ENCODE measurements around the gene KAT2B. TPM values are rescaled to one million over a fixed set of nuclear protein-coding genes. Genes with fewer than 3 reads are reported as not detected.
A peak's percentile ranks its signal among the peaks of the same experiment; 100 is the strongest.

KAT2B gene
- total RNA-seq, 8 experiments from 2014 or later = 7.2 to 25.6 (median 10.0) TPM

GRCh38 chr3:20096135-20096685 is 56.0 kb downstream of the KAT2B start:
- 77 to 100% (median 92%) methylated on average over 1 to 3 of the region's 3 CpGs; no CpG with 5 or more reads in 3 of the 10 experiments for WGBS, 10 experiments
- Histone ChIP-seq H3K4me1 (replicated peaks in 1 of 2) (no peaks in the 10 kb centered on the region), H3K4me3 (no peak overlapping the region), H3K27ac (no peak overlapping the region)
- in situ Hi-C loops (cut with MboI; ENCODE audit: low pct_unique_long_range_greater_than_20kb in 2 of 9, low sequenced_read_pairs in 9 of 9, unreplicated experiment in 9 of 9) = no loop called here
- no peak for ATAC-seq (replicated peaks in 6 of 8)

DNA sequence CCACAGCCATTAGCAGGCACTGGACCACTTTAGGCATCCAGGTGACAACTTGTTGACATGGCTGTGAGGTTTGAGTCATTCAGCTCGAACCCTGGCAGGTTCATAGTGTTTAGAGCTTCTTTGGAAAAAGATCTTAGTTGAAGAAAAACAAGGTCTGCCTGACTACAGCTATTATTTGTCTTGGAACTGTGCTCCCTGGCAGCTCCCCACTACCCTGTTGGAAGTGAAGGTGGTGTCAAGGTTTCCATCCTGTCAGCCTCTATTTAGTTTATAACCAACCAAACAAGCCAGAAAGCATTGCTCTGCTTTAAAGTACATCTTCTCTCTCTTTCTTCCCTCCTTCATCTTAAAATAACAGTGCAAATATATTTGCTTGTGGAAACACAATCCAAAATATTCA is 56.8 kb downstream of the KAT2B start:
- Histone ChIP-seq H3K4me3 (no peak overlapping the region), H3K27ac (no peak overlapping the region)
- in situ Hi-C loops (cut with MboI; ENCODE audit: low pct_unique_long_range_greater_than_20kb in 2 of 9, low sequenced_read_pairs in 9 of 9, unreplicated experiment in 9 of 9) = no loop called here

GRCh38 chr3:20099060-20099459 is 58.8 kb downstream of the KAT2B start:
- WGBS, 10 experiments = 70 to 98% (median 89%) methylated on average over 2 to 6 of the region's 6 CpGs
- Histone ChIP-seq H3K4me3 (no peak overlapping the region), H3K27ac (no peak overlapping the region), H3K4me1 (replicated peaks in 1 of 2) (no peaks in the 10 kb centered on the region)
- in situ Hi-C loops (cut with MboI; ENCODE audit: low pct_unique_long_range_greater_than_20kb in 2 of 9, low sequenced_read_pairs in 9 of 9, unreplicated experiment in 9 of 9) = no loop called here
- no peak for ATAC-seq (replicated peaks in 6 of 8)

More for the DNA sequence above, 56.8 kb downstream of the KAT2B start:
- ATAC-seq (replicated peaks in 6 of 8) = peak in 1 of 8 experiments; percentile 25
- 0 to 100% (median 27%) methylated on average over 1 of the region's 1 CpG; no CpG with 5 or more reads in 4 of the 10 experiments for WGBS, 10 experiments
- no peaks in the 10 kb centered on the region for H3K4me1 ChIP-seq (replicated peaks in 1 of 2)

DNA sequence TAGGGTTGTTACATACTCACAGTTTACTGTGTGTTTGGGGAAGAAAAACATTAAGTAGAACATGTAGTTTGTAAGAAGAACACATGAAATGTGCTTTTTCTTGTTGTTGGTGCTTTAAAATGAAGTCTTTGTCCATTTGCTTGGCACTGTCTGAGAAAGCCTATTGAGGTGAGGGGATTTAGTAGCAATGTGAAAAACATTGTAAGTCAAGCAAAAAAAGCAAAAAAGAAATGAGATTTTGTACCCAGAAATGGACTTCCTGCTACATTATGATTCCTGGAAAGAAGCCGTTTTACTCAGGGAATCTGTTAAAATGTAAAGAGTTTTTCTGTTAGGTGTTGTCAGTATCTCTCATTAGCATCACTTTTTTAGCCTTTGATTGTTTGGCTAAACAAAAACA is 59.9 kb downstream of the KAT2B start:
- WGBS, 10 experiments = 30 to 100% (median 83%) methylated on average over 1 of the region's 1 CpG; no CpG with 5 or more reads in 2 of the 10 experiments
- in situ Hi-C loops (cut with MboI; ENCODE audit: low pct_unique_long_range_greater_than_20kb in 2 of 9, low sequenced_read_pairs in 9 of 9, unreplicated experiment in 9 of 9) = no loop called here
- Histone ChIP-seq H3K4me3 (no peak overlapping the region), H3K27ac (no peak overlapping the region), H3K4me1 (replicated peaks in 1 of 2) (no peaks in the 10 kb centered on the region)
- ATAC-seq (replicated peaks in 6 of 8) = no peak

DNA sequence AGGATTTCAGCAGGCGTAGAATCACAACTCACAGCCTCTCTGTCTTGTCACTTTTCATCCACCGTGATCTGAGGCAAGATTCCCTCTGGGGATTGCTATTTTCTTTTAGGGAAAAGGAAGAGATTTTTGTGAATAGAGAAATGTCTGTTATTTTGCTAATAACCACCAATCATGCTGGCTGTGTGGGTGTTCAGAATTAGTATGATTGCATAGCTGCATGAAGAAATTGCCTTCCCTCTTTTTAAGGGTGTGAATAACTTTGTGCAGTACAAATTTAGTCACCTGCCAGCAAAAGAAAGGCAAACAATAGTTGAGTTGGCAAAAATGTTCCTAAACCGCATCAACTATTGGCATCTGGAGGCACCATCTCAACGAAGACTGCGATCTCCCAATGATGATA is 60.8 kb downstream of the KAT2B start:
- no peak overlapping the region for H3K27ac ChIP-seq
- no peak for ATAC-seq (replicated peaks in 6 of 8)
- WGBS, 10 experiments = 83 to 100% (median 91%) methylated on average over 1 to 5 of the region's 5 CpGs
- H3K4me1 ChIP-seq (replicated peaks in 1 of 2) = no peaks in the 10 kb centered on the region
- H3K4me3 ChIP-seq = no peak overlapping the region
- in situ Hi-C loops (cut with MboI; ENCODE audit: low pct_unique_long_range_greater_than_20kb in 2 of 9, low sequenced_read_pairs in 9 of 9, unreplicated experiment in 9 of 9) = no loop called here

GRCh38 chr3:20103731-20104130 is 63.5 kb downstream of the KAT2B start:
- no peak overlapping the region for H3K4me3 ChIP-seq
- WGBS, 10 experiments = 60 to 100% (median 86%) methylated on average over 1 of the region's 1 CpG; no CpG with 5 or more reads in 1 of the 10 experiments
- in situ Hi-C loops (cut with MboI; ENCODE audit: low pct_unique_long_range_greater_than_20kb in 2 of 9, low sequenced_read_pairs in 9 of 9, unreplicated experiment in 9 of 9) = no loop called here
- no peak overlapping the region for H3K27ac ChIP-seq
- ATAC-seq (replicated peaks in 6 of 8) = no peak
- H3K4me1 ChIP-seq (replicated peaks in 1 of 2) = no peaks in the 10 kb centered on the region

- in situ Hi-C loops (cut with MboI; ENCODE audit: low pct_unique_long_range_greater_than_20kb in 2 of 9, low sequenced_read_pairs in 9 of 9, unreplicated experiment in 9 of 9) = no loop called here
- Histone ChIP-seq H3K4me3 (no peak overlapping the region), H3K4me1 (replicated peaks in 1 of 2) (no peaks in the 10 kb centered on the region), H3K27ac (no peak overlapping the region)
- 66 to 97% (median 88%) methylated on average over 1 to 5 of the region's 5 CpGs for WGBS, 10 experiments
- no peak for ATAC-seq (replicated peaks in 6 of 8)
Observed at GRCh38 chr3:20104167-20104661, 64.0 kb downstream of the KAT2B start.

GRCh38 chr3:20105513-20106280 is 65.5 kb downstream of the KAT2B start:
- in situ Hi-C loops (cut with MboI; ENCODE audit: low pct_unique_long_range_greater_than_20kb in 2 of 9, low sequenced_read_pairs in 9 of 9, unreplicated experiment in 9 of 9) = no loop called here
- Histone ChIP-seq H3K27ac (no peak overlapping the region), H3K4me3 (no peak overlapping the region)

DNA sequence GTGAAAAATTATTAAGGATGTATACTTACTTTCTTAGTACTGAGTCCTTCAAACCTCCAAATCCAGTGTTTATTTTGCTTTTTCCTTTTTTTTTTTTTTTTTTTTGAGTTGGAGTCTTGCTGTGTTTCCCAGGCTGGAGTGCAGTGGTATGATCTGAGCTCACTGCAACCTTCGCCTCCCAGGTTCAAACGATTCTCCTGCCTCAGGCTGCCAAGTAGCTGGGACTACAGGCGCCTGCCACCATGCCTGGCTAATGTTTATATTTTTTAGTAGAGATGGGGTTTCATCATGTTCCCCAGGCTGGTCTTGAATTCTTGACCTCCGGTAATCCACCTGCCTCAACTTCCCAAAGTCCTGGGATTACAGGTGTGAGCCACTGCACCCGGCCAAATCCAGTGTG is 67.5 kb downstream of the KAT2B start:
- ATAC-seq (replicated peaks in 6 of 8) = no peak
- in situ Hi-C loops (cut with MboI; ENCODE audit: low pct_unique_long_range_greater_than_20kb in 2 of 9, low sequenced_read_pairs in 9 of 9, unreplicated experiment in 9 of 9) = no loop called here
- no peaks in the 10 kb centered on the region for H3K4me1 ChIP-seq (replicated peaks in 1 of 2)
- 77 to 100% (median 93%) methylated on average over 2 to 5 of the region's 5 CpGs; no CpG with 5 or more reads in 2 of the 10 experiments for WGBS, 10 experiments
- no peak overlapping the region for H3K27ac ChIP-seq
- no peak overlapping the region for H3K4me3 ChIP-seq

More at GRCh38 chr3:20105513-20106280, 65.5 kb downstream of the KAT2B start:
- 46 to 100% (median 77%) methylated on average over 1 to 6 of the region's 7 CpGs; no CpG with 5 or more reads in 1 of the 10 experiments for WGBS, 10 experiments
- H3K4me1 ChIP-seq (replicated peaks in 1 of 2) = no peaks in the 10 kb centered on the region
- no peak for ATAC-seq (replicated peaks in 6 of 8)

DNA sequence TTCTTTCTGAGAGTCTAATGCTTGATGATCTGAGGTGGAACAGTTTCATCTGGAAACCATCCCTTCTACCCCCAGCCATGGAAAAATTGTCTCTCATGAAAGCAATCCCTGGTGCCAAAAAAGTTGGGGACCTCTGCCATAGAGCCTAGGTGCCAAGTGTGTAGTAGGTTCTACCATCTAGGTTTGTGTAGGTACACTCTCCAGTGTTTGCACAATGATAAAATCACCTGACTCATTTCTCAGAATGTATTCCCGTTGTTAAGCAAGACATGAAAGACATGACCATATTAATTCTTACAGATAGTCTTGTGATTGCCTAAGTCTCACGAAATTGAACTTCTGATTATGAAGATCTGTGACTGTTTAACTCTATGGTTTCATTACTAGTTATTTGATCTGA is 68.6 kb downstream of the KAT2B start:
- no peak overlapping the region for H3K27ac ChIP-seq
- in situ Hi-C loops (cut with MboI; ENCODE audit: low pct_unique_long_range_greater_than_20kb in 2 of 9, low sequenced_read_pairs in 9 of 9, unreplicated experiment in 9 of 9) = no loop called here
- WGBS, 10 experiments = 20 to 100% (median 84%) methylated on average over 1 to 2 of the region's 2 CpGs; no CpG with 5 or more reads in 4 of the 10 experiments
- H3K4me1 ChIP-seq (replicated peaks in 1 of 2) = no peaks in the 10 kb centered on the region
- no peak for ATAC-seq (replicated peaks in 6 of 8)
- no peak overlapping the region for H3K4me3 ChIP-seq

DNA sequence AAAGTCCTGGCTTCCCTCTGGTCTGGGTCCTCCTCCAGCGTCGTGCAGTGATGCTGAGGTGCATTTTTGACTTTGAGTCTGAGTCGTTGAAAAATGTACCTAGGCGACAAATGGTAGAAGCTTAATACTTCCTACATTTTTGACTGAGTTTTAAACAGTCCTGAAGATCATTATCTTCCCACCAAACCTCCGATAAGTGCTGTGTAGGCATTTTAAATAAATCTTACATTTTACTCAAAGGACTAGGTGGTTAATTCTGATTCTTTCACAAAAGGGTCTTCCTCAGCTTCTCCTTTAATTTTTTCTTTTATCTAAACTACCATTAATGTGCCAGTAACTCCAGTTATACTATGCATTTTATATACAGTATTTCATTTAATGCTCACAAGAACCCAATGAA is 70.6 kb downstream of the KAT2B start:
- Histone ChIP-seq H3K4me3 (no peak overlapping the region), H3K27ac (no peak overlapping the region), H3K4me1 (replicated peaks in 1 of 2) (no peaks in the 10 kb centered on the region)
- no peak for ATAC-seq (replicated peaks in 6 of 8)
- in situ Hi-C loops (cut with MboI; ENCODE audit: low pct_unique_long_range_greater_than_20kb in 2 of 9, low sequenced_read_pairs in 9 of 9, unreplicated experiment in 9 of 9) = no loop called here
- WGBS, 10 experiments = 80 to 100% (median 96%) methylated on average over 1 to 5 of the region's 5 CpGs

DNA sequence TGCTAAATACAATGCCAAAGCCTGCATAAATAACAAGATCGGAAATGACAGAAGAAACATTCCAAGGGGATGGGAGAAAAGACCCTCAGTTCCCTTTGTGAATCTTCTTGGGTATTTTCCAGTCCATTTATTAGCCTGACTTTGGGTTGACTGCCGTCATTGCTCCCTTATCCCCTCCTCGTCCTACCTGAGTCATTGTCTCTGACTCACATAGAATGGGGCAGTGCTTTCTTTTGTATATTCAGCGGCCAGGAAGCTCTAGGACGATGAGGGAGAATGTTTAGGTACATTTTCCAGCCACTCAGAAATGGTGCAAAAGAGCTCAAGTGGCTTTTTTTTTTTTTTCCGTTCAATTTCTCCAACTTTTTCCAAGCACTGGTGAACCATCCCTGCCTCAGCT is 71.6 kb downstream of the KAT2B start:
- no peak overlapping the region for H3K27ac ChIP-seq
- H3K4me1 ChIP-seq (replicated peaks in 1 of 2) = no peaks in the 10 kb centered on the region
- 78 to 100% (median 86%) methylated on average over 1 to 6 of the region's 6 CpGs; no CpG with 5 or more reads in 1 of the 10 experiments for WGBS, 10 experiments
- no peak for ATAC-seq (replicated peaks in 6 of 8)
- H3K4me3 ChIP-seq = no peak overlapping the region
- in situ Hi-C loops (cut with MboI; ENCODE audit: low pct_unique_long_range_greater_than_20kb in 2 of 9, low sequenced_read_pairs in 9 of 9, unreplicated experiment in 9 of 9) = no loop called here

DNA sequence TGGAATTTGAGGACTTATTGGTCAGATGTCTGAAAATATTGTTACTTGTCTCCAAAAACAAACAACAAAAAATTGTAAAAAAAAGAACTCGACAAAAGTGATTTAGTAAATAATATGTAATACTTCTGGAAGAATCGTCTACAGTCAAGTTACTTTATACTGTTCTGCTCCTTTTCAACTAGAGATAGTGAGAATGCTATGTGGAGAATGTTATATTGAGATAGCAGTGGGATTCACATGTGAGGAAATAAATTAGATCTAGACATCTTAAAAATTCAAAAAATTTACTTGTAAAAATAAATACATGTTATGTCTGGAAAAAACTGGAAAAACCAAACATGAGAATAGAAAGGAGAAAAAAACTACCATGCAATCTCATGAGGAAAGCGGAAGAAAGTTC is 80.8 kb downstream of the KAT2B start:
- ATAC-seq (replicated peaks in 6 of 8) = no peak
- H3K27ac ChIP-seq = no peak overlapping the region

More for the DNA sequence above, 80.8 kb downstream of the KAT2B start:
- H3K4me3 ChIP-seq = no peak overlapping the region
- in situ Hi-C loops (cut with MboI; ENCODE audit: low pct_unique_long_range_greater_than_20kb in 2 of 9, low sequenced_read_pairs in 9 of 9, unreplicated experiment in 9 of 9) = no loop called here
- 73 to 100% (median 93%) methylated on average over 1 to 3 of the region's 3 CpGs for WGBS, 10 experiments
- H3K4me1 ChIP-seq (replicated peaks in 1 of 2) = no peaks in the 10 kb centered on the region
